ENCODE measurements around the gene TMPRSS12. TPM values are rescaled to one million over a fixed set of nuclear protein-coding genes. Genes with fewer than 3 reads are reported as not detected.
A peak's percentile ranks its signal among the peaks of the same experiment; 100 is the strongest.

TMPRSS12 gene
- total and polyA plus RNA-seq, 2 of the 13 experiments (the other 11 are each of a cell fraction or from before 2014, with no cell fraction given), result not detected

GRCh38 chr12:50924439-50925341 is 82.0 kb downstream of the TMPRSS12 start:
- POLR2A ChIA-PET, result interaction anchor here (0.7 to 4.2 kb wide), 12 partner anchors 9 to 314 kb away, joined by 3 to 46 read pairs (median 6); partner anchors contain the start of genes ATF1, DAZAP2 and SLC11A2
- CTCF ChIA-PET (ENCODE audit: low intra/inter-chr PET ratio, low total read pairs), result no interaction called here
- Histone ChIP-seq H3K4me3 (replicated peaks in 1 of 3; ENCODE audit: insufficient read depth in 1 of 3, low read depth in 2 of 3, low read length in 3 of 3) (peak overlapping the region; percentile 70 to 85 (median 85)), H2AFZ (ENCODE audit: low read length) (peak overlapping the region; percentile 51), H3K27me3 (ENCODE audit: control insufficient read depth in 1 of 2, insufficient read depth in 2 of 2, low read length in 2 of 2) (peaks cover 0 to 3% of the 10 kb centered on the region in 2 experiments; a peak in 1 of 5 replicates), H3K4me2 (ENCODE audit: low read depth, low read length) (peak overlapping the region; percentile 88), H3K27ac (ENCODE audit: extremely low read length, insufficient read depth, low read length) (peak overlapping the region; percentile 82), H3K79me2 (ENCODE audit: insufficient read depth, low read length) (peaks cover 51% of the 10 kb centered on the region), H3K4me1 (ENCODE audit: insufficient read depth, low read length) (peaks cover 48% of the 10 kb centered on the region), H3K9ac (ENCODE audit: insufficient read depth, low read depth, low read length) (peak overlapping the region; percentile 88), H3K9me3 (ENCODE audit: low read length) (no peaks in the 10 kb centered on the region), H4K20me1 (ENCODE audit: insufficient read depth, low read length) (no peaks in the 10 kb centered on the region), H3K36me3 (replicated peaks in 1 of 2; ENCODE audit: control insufficient read depth in 1 of 2, insufficient read depth in 2 of 2, low read length in 2 of 2) (no peaks in the 10 kb centered on the region; a peak in 2 of 5 replicates)
- in situ Hi-C loops (cut with HindIII; ENCODE audit: extremely low pct_ligation_motif_present, low pct_unique_long_range_greater_than_20kb) (no loop called here), intact Hi-C loops (cut with micrococcal nuclease; ENCODE audit: unreplicated experiment) (loop anchor here (5.0 to 10.0 kb wide), 2 partner anchors 97 to 160 kb away; partner anchors contain the start of gene ATF1)
- WGBS (ENCODE audit: low lambda C conversion rate), result 2% methylated on average over 12 of the region's 13 CpGs
- DNase-seq (ENCODE audit: low spot score) (peak; percentile 89), ATAC-seq (peak; percentile 87), FAIRE-seq (no peak)
- BruUV-seq (replicated peaks), result TSS peak; percentile 83
- TF ChIP-seq SAP130 (CRISPR knock-in tag; IDR thresholded peaks at IDR 0.05; ENCODE audit: low read depth) (peak; percentile 56), NR2F6 (IDR thresholded peaks at IDR 0.05) (no peak), NR2F6 (CRISPR knock-in tag; IDR thresholded peaks at IDR 0.05) (peak; percentile 9; the same call in 1 of the 2 replicates), GATAD2A (CRISPR knock-in tag; IDR thresholded peaks at IDR 0.05) (peak; percentile 20; the same call in 1 of the 2 replicates), ARNTL (CRISPR knock-in tag; IDR thresholded peaks at IDR 0.05) (no peak), ZNF224 (CRISPR knock-in tag; IDR thresholded peaks at IDR 0.05) (0 out of 2 replicates have a peak, but pooled peaks have one; percentile 70), POLR2A (IDR thresholded peaks at IDR 0.05; ENCODE audit: insufficient read depth in 1 of 2, low read depth in 2 of 2, low read length in 2 of 2) (peak; percentile 17 to 37; a peak in 2 of 4 replicates), ZNF362 (CRISPR knock-in tag; IDR thresholded peaks at IDR 0.05; ENCODE audit: borderline replicate concordance) (peak; percentile 81), GABPA (IDR thresholded peaks at IDR 0.05; ENCODE audit: low read depth, low read length) (no peak), GABPA (CRISPR knock-in tag; IDR thresholded peaks at IDR 0.05; ENCODE audit: low read depth) (no peak), PTBP1 (IDR thresholded peaks at IDR 0.05; ENCODE audit: low read depth, low read length, poor library complexity, severe bottlenecking) (no peak), KLF11 (CRISPR knock-in tag; IDR thresholded peaks at IDR 0.05) (0 out of 2 replicates have a peak, but pooled peaks have one; percentile 60), ZNF44 (CRISPR knock-in tag; IDR thresholded peaks at IDR 0.05) (0 out of 2 replicates have a peak, but pooled peaks have one; percentile 8), ZNF547 (CRISPR knock-in tag; IDR thresholded peaks at IDR 0.05) (0 out of 2 replicates have a peak, but pooled peaks have one; percentile 24), SYNCRIP (IDR thresholded peaks at IDR 0.05; ENCODE audit: insufficient read depth, low read depth, low read length) (no peak), ZFAT (CRISPR knock-in tag; conservative IDR thresholded peaks at IDR 0.05) (peak; percentile 87), FOXA1 (IDR thresholded peaks at IDR 0.05) (no peak), FOXA1 (CRISPR knock-in tag; IDR thresholded peaks at IDR 0.05) (no peak), MXI1 (IDR thresholded peaks at IDR 0.05; ENCODE audit: borderline replicate concordance, low read depth, low read length) (peak; percentile 5; the same call in 1 of the 3 replicates), HMGXB4 (CRISPR knock-in tag; IDR thresholded peaks at IDR 0.05; ENCODE audit: borderline replicate concordance in 1 of 2, low read depth in 1 of 2) (peak; percentile 35 to 50; a peak in 1 of 4 replicates), ZNF792 (CRISPR knock-in tag; IDR thresholded peaks at IDR 0.05) (no peak)
- TF ChIP-seq, protein P1, sequence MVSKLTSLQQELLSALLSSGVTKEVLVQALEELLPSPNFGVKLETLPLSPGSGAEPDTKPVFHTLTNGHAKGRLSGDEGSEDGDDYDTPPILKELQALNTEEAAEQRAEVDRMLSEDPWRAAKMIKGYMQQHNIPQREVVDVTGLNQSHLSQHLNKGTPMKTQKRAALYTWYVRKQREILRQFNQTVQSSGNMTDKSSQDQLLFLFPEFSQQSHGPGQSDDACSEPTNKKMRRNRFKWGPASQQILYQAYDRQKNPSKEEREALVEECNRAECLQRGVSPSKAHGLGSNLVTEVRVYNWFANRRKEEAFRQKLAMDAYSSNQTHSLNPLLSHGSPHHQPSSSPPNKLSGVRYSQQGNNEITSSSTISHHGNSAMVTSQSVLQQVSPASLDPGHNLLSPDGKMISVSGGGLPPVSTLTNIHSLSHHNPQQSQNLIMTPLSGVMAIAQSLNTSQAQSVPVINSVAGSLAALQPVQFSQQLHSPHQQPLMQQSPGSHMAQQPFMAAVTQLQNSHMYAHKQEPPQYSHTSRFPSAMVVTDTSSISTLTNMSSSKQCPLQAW (CRISPR knock-in tag; IDR thresholded peaks at IDR 0.05), result peak; percentile 54; the same call in 1 of the 2 replicates
